ENCODE measurements around the gene KANSL2.

- no peak for TF ChIP-seq CTCF (conservative IDR thresholded peaks at IDR 0.05; ENCODE audit: low read depth, low read length)
- TF ChIP-seq NFE2L2 (IDR thresholded peaks at IDR 0.05; ENCODE audit: low read depth, low read length) = no peak
- TF ChIP-seq ELK1 (IDR thresholded peaks at IDR 0.05; ENCODE audit: borderline replicate concordance, low read depth, low read length) = no peak
- no peak for TF ChIP-seq POLR2A (IDR thresholded peaks at IDR 0.05; ENCODE audit: low read depth, low read length)
- TF ChIP-seq MXI1 (IDR thresholded peaks at IDR 0.05; ENCODE audit: borderline replicate concordance, low read depth, low read length) = no peak
- no peak for TF ChIP-seq MAFK (IDR thresholded peaks at IDR 0.05; ENCODE audit: low read depth, low read length)
- no peak for TF ChIP-seq RAD21 (IDR thresholded peaks at IDR 0.05; ENCODE audit: low read length)
- TF ChIP-seq MAZ (IDR thresholded peaks at IDR 0.05; ENCODE audit: borderline replicate concordance, low read depth, low read length) = no peak
- TF ChIP-seq BHLHE40 (IDR thresholded peaks at IDR 0.05; ENCODE audit: low read depth, low read length) = no peak
- no peak for TF ChIP-seq FOS (IDR thresholded peaks at IDR 0.05; ENCODE audit: low read depth, low read length)
- no peak for TF ChIP-seq RCOR1 (IDR thresholded peaks at IDR 0.05; ENCODE audit: insufficient replicate concordance, low read length)
- no peak for TF ChIP-seq RFX5 (IDR thresholded peaks at IDR 0.05; ENCODE audit: low read depth, low read length)
Observed at GRCh38 chr12:48716168-48716492, 34.1 kb upstream of the KANSL2 start.

All from IMR-90 (cell line).